ENCODE results near the gene NUP98. TPM values are rescaled to one million over a fixed set of nuclear protein-coding genes. Genes with fewer than 3 reads are reported as not detected.
A peak's percentile ranks its signal among the peaks of the same experiment; 100 is the strongest.

Gene NUP98
- total and polyA plus RNA-seq, 2 of the 13 experiments (the other 11 are each of a cell fraction or from before 2014, with no cell fraction given), result 76.6 to 85.3 TPM

GRCh38 chr11:3641191-3641590 is 156.2 kb downstream of the NUP98 start:
- no peak overlapping the region for H3K9ac ChIP-seq (ENCODE audit: insufficient read depth, low read depth, low read length)
- ATAC-seq (no peak), FAIRE-seq (no peak), DNase-seq (ENCODE audit: low spot score) (no peak)
- no TSS peak for BruUV-seq (replicated peaks)
- H3K4me3 ChIP-seq (replicated peaks in 1 of 3; ENCODE audit: insufficient read depth in 1 of 3, low read depth in 2 of 3, low read length in 3 of 3), result peak overlapping the region in 1 of 3 experiments; percentile 20; a peak in 2 of 6 replicates
- intact Hi-C loops (cut with micrococcal nuclease; ENCODE audit: unreplicated experiment) (no loop called here), in situ Hi-C loops (cut with HindIII; ENCODE audit: extremely low pct_ligation_motif_present, low pct_unique_long_range_greater_than_20kb) (no loop called here)
- no peaks in the 10 kb centered on the region for H3K79me2 ChIP-seq (ENCODE audit: insufficient read depth, low read length)
- no peak overlapping the region for H3K27ac ChIP-seq (ENCODE audit: extremely low read length, insufficient read depth, low read length)
- POLR2A ChIA-PET, result no interaction called here
- H3K27me3 ChIP-seq (ENCODE audit: control insufficient read depth in 1 of 2, insufficient read depth in 2 of 2, low read length in 2 of 2), result peaks cover 0 to 25% of the 10 kb centered on the region in 2 experiments; a peak in 4 of 5 replicates
- H3K9me3 ChIP-seq (ENCODE audit: low read length), result no peaks in the 10 kb centered on the region
- CTCF ChIA-PET (ENCODE audit: low intra/inter-chr PET ratio, low total read pairs), result no interaction called here
- H3K4me2 ChIP-seq (ENCODE audit: low read depth, low read length), result peak overlapping the region; percentile 58; the same call in 1 of the 2 replicates
- no peaks in the 10 kb centered on the region for H3K36me3 ChIP-seq (replicated peaks in 1 of 2; ENCODE audit: control insufficient read depth in 1 of 2, insufficient read depth in 2 of 2, low read length in 2 of 2)
- H4K20me1 ChIP-seq (ENCODE audit: insufficient read depth, low read length), result no peaks in the 10 kb centered on the region; the same call in 1 of the 2 replicates
- no peak overlapping the region for H2AFZ ChIP-seq (ENCODE audit: low read length)
- WGBS (ENCODE audit: low lambda C conversion rate), result 58% methylated on average over 7 of the region's 8 CpGs
- TF ChIP-seq KLF9 (CRISPR knock-in tag; IDR thresholded peaks at IDR 0.05; ENCODE audit: low read depth), result no peak
- TF ChIP-seq, protein P1, sequence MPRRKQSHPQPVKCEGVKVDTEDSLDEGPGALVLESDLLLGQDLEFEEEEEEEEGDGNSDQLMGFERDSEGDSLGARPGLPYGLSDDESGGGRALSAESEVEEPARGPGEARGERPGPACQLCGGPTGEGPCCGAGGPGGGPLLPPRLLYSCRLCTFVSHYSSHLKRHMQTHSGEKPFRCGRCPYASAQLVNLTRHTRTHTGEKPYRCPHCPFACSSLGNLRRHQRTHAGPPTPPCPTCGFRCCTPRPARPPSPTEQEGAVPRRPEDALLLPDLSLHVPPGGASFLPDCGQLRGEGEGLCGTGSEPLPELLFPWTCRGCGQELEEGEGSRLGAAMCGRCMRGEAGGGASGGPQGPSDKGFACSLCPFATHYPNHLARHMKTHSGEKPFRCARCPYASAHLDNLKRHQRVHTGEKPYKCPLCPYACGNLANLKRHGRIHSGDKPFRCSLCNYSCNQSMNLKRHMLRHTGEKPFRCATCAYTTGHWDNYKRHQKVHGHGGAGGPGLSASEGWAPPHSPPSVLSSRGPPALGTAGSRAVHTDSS (CRISPR knock-in tag; conservative IDR thresholded peaks at IDR 0.05), result no peak
- no peak for TF ChIP-seq IRF9 (CRISPR knock-in tag; IDR thresholded peaks at IDR 0.05; ENCODE audit: borderline replicate concordance)
- H3K4me1 ChIP-seq (ENCODE audit: insufficient read depth, low read length), result peaks cover 13% of the 10 kb centered on the region

DNA sequence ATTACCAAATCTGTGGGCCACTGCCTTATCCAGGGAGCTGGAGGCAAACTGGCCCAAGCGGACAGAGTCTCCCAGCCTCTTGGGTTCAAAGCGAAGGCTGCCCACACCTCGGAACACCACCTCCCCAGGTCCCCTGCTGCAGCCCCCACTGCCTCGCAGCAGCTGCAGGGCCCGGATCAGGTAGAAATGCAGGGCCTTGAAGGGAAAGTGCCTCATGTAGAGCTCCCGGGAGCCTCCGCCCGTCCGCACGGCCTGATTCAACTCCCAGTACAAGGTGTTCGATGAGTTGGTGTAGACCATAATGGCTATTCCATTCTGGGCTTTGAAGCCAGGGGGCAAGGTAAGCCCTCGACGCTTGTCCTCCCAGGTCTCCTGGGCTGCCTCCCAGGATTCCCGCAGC is 157.5 kb downstream of the NUP98 start:
- ChIA-PET POLR2A (no interaction called here), CTCF (ENCODE audit: low intra/inter-chr PET ratio, low total read pairs) (no interaction called here)
- no TSS peak for BruUV-seq (replicated peaks)
- Histone ChIP-seq H3K4me2 (ENCODE audit: low read depth, low read length) (no peak overlapping the region), H3K9ac (ENCODE audit: insufficient read depth, low read depth, low read length) (no peak overlapping the region), H3K36me3 (replicated peaks in 1 of 2; ENCODE audit: control insufficient read depth in 1 of 2, insufficient read depth in 2 of 2, low read length in 2 of 2) (no peaks in the 10 kb centered on the region), H3K79me2 (ENCODE audit: insufficient read depth, low read length) (no peaks in the 10 kb centered on the region), H4K20me1 (ENCODE audit: insufficient read depth, low read length) (no peaks in the 10 kb centered on the region; the same call in 1 of the 2 replicates), H3K4me3 (replicated peaks in 1 of 3; ENCODE audit: insufficient read depth in 1 of 3, low read depth in 2 of 3, low read length in 3 of 3) (no peak overlapping the region), H3K27ac (ENCODE audit: extremely low read length, insufficient read depth, low read length) (no peak overlapping the region), H2AFZ (ENCODE audit: low read length) (no peak overlapping the region), H3K9me3 (ENCODE audit: low read length) (no peaks in the 10 kb centered on the region), H3K4me1 (ENCODE audit: insufficient read depth, low read length) (peaks cover 13% of the 10 kb centered on the region), H3K27me3 (ENCODE audit: control insufficient read depth in 1 of 2, insufficient read depth in 2 of 2, low read length in 2 of 2) (peaks cover under 1 to 22% of the 10 kb centered on the region in 2 experiments; a peak in 3 of 5 replicates)
- 67% methylated on average over 14 of the region's 14 CpGs for WGBS (ENCODE audit: low lambda C conversion rate)
- in situ Hi-C loops (cut with HindIII; ENCODE audit: extremely low pct_ligation_motif_present, low pct_unique_long_range_greater_than_20kb) (no loop called here), intact Hi-C loops (cut with micrococcal nuclease; ENCODE audit: unreplicated experiment) (no loop called here)
- DNase-seq (ENCODE audit: low spot score) (no peak), ATAC-seq (no peak), FAIRE-seq (no peak)
- TF ChIP-seq KDM1A (CRISPR knock-in tag; IDR thresholded peaks at IDR 0.05) (no peak), MBD4 (IDR thresholded peaks at IDR 0.05; ENCODE audit: borderline replicate concordance, low read length) (no peak), FLYWCH1 (CRISPR knock-in tag; IDR thresholded peaks at IDR 0.05) (no peak), ZNF790 (CRISPR knock-in tag; IDR thresholded peaks at IDR 0.05; ENCODE audit: borderline replicate concordance) (no peak), SCMH1 (CRISPR knock-in tag; IDR thresholded peaks at IDR 0.05; ENCODE audit: borderline replicate concordance) (no peak), RORA (CRISPR knock-in tag; IDR thresholded peaks at IDR 0.05) (no peak), CHD4 (IDR thresholded peaks at IDR 0.05; ENCODE audit: borderline replicate concordance, low read length) (no peak)
- TF ChIP-seq, protein P2, sequence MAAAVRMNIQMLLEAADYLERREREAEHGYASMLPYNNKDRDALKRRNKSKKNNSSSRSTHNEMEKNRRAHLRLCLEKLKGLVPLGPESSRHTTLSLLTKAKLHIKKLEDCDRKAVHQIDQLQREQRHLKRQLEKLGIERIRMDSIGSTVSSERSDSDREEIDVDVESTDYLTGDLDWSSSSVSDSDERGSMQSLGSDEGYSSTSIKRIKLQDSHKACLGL (CRISPR knock-in tag; IDR thresholded peaks at IDR 0.05), result no peak
- TF ChIP-seq, protein P3, sequence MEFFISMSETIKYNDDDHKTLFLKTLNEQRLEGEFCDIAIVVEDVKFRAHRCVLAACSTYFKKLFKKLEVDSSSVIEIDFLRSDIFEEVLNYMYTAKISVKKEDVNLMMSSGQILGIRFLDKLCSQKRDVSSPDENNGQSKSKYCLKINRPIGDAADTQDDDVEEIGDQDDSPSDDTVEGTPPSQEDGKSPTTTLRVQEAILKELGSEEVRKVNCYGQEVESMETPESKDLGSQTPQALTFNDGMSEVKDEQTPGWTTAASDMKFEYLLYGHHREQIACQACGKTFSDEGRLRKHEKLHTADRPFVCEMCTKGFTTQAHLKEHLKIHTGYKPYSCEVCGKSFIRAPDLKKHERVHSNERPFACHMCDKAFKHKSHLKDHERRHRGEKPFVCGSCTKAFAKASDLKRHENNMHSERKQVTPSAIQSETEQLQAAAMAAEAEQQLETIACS (CRISPR knock-in tag; IDR thresholded peaks at IDR 0.05), result no peak
- TF ChIP-seq, protein P4, sequence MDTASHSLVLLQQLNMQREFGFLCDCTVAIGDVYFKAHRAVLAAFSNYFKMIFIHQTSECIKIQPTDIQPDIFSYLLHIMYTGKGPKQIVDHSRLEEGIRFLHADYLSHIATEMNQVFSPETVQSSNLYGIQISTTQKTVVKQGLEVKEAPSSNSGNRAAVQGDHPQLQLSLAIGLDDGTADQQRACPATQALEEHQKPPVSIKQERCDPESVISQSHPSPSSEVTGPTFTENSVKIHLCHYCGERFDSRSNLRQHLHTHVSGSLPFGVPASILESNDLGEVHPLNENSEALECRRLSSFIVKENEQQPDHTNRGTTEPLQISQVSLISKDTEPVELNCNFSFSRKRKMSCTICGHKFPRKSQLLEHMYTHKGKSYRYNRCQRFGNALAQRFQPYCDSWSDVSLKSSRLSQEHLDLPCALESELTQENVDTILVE (CRISPR knock-in tag; IDR thresholded peaks at IDR 0.05), result no peak
